H1 (cell line): ENCODE results near the gene HMCN2. TPM values are rescaled to one million over a fixed set of nuclear protein-coding genes. Genes with fewer than 3 reads are reported as not detected.

Source experiments
- CTCF ChIA-PET: fragments of 300-600 bp; sonication (Branson Sonifier 250); formaldehyde crosslinking; loops from one replicate; lab custom pipeline; 2021; ENCODE audit not compliant: partially characterized antibody; lab: Charles Lee
- POLR2A ChIA-PET: fragments of 300-600 bp; sonication (Branson Sonifier 250); formaldehyde crosslinking; loops from one replicate; lab custom pipeline; 2021; ENCODE audit warnings: inconsistent platforms; ENCODE audit not compliant: partially characterized antibody; lab: Charles Lee
- DNase-seq, 2 experiments: peaks; one replicate each; pipeline versions ENCODE4 v3.0.0 to v3.0.0-alpha.2; 2010 to 2022; ENCODE audit warnings: low spot score in 2 of 2, low read depth in 1 of 2, mixed read lengths in 1 of 2
- FAIRE-seq: peaks from 2 replicates; lab custom pipeline; 2011; peaks lifted over from hg19 to GRCh38; lab: Jason Lieb, UNC
- H2AFZ ChIP-seq: 2 replicates; pipeline ENCODE4 v1.8.1; 2012; ENCODE audit warnings: low read length, inconsistent platforms
- H2AK5ac ChIP-seq: 2 replicates; pipeline ENCODE4 v1.6.1; 2013; ENCODE audit warnings: low read depth, low read length
- H2BK120ac ChIP-seq: replicated peaks from 2 replicates; pipeline ENCODE3; 2013; ENCODE audit warnings: low read depth, low read length, inconsistent platforms
- H2BK12ac ChIP-seq: 2 replicates; pipeline ENCODE4 v1.6.1; 2013; ENCODE audit warnings: low read depth, low read length
- H2BK15ac ChIP-seq: 2 replicates; pipeline ENCODE4 v1.6.1; 2013; ENCODE audit warnings: low read length
- H2BK20ac ChIP-seq: 2 replicates; pipeline ENCODE4 v1.6.1; 2013; ENCODE audit warnings: low read length
- H2BK5ac ChIP-seq: 2 replicates; pipeline ENCODE4 v1.6.1; 2013; ENCODE audit warnings: low read depth, low read length
- H3K14ac ChIP-seq: 2 replicates; pipeline ENCODE4 v1.6.1; 2013; ENCODE audit warnings: inconsistent platforms; ENCODE audit not compliant: insufficient read length
- H3K18ac ChIP-seq: 2 replicates; pipeline ENCODE4 v1.6.1; 2013; ENCODE audit warnings: low read length; ENCODE audit errors: extremely low read depth
- H3K23ac ChIP-seq: 2 replicates; pipeline ENCODE4 v1.6.1; 2013; ENCODE audit warnings: inconsistent platforms; ENCODE audit not compliant: insufficient read length
- H3K23me2 ChIP-seq: 2 replicates; pipeline ENCODE4 v1.6.1; 2013; ENCODE audit warnings: low read depth, low read length
- H3K27ac ChIP-seq: 2 replicates; pipeline ENCODE4 v1.6.1; 2011; ENCODE audit warnings: low read depth, low read length, inconsistent platforms
- H3K27me3 ChIP-seq, 4 experiments: replicated peaks in 1 of 4; 1 replicate in 1 of 4; 2 replicates in 3 of 4; pipeline versions ENCODE4 v1.6.1 to v1.8.1; 2011 to 2013; ENCODE audit warnings: low read length in 3 of 4, mild to moderate bottlenecking in 3 of 4, inconsistent platforms in 2 of 4, mixed read lengths in 2 of 4, moderate library complexity in 1 of 4; ENCODE audit not compliant: control insufficient read depth in 3 of 4, insufficient read depth in 3 of 4; ENCODE audit errors: extremely low read depth in 1 of 4
- H3K36me3 ChIP-seq, 4 experiments: 2 replicates each; pipeline versions ENCODE4 v1.6.1 to v1.8.1; 2011 to 2013; ENCODE audit warnings: mild to moderate bottlenecking in 4 of 4, low read length in 3 of 4, moderate library complexity in 2 of 4, control low read depth in 1 of 4, inconsistent platforms in 1 of 4; ENCODE audit not compliant: insufficient read depth in 4 of 4, control insufficient read depth in 2 of 4
- H3K4ac ChIP-seq: replicated peaks from 2 replicates; pipeline ENCODE3; 2013; ENCODE audit warnings: low read length, low read depth, mixed read lengths, inconsistent platforms; ENCODE audit not compliant: insufficient read length
- H3K4me1 ChIP-seq, 4 experiments: replicated peaks in 1 of 4; 1 replicate in 1 of 4; 2 replicates in 3 of 4; pipeline versions ENCODE4 v1.6.1 to v1.8.1; 2011 to 2013; ENCODE audit warnings: low read length in 3 of 4, inconsistent platforms in 2 of 4, mixed read lengths in 1 of 4; ENCODE audit not compliant: insufficient read depth in 4 of 4, control insufficient read depth in 3 of 4
- H3K4me2 ChIP-seq, 2 experiments: 2 replicates each; pipeline versions ENCODE4 v1.6.1 to v1.8.1; 2011 to 2013; ENCODE audit warnings: low read depth in 2 of 2, low read length in 2 of 2, control low read depth in 1 of 2, inconsistent platforms in 1 of 2, mild to moderate bottlenecking in 1 of 2; ENCODE audit not compliant: insufficient read depth in 1 of 2
- H3K4me3 ChIP-seq, 4 experiments: fragments of 200-600, 300-600 bp in 1 of 4; sonication (generic), shearing (Covaris generic), sonication (Bioruptor Twin) in 1 of 4; 2 replicates each; pipeline versions ENCODE4 v1.5.1 to v1.8.1; 2011 to 2016; ENCODE audit warnings: low read length in 4 of 4, low read depth in 3 of 4, control low read depth in 2 of 4, inconsistent platforms in 2 of 4, mild to moderate bottlenecking in 2 of 4, mixed read lengths in 1 of 4, moderate library complexity in 1 of 4; ENCODE audit not compliant: insufficient read depth in 2 of 4; ENCODE audit errors: extremely low read depth in 1 of 4
- H3K56ac ChIP-seq: replicated peaks from 2 replicates; pipeline ENCODE3; 2013; ENCODE audit warnings: low read depth, mild to moderate bottlenecking, mixed read lengths, low read length, inconsistent platforms; ENCODE audit not compliant: insufficient read length
- H3K79me1 ChIP-seq: 2 replicates; pipeline ENCODE4 v1.6.1; 2013; ENCODE audit warnings: low read depth, low read length, control low read depth
- H3K79me2 ChIP-seq, 2 experiments: 2 replicates each; pipeline versions ENCODE4 v1.6.1 to v1.8.1; 2012 to 2013; ENCODE audit warnings: low read length in 2 of 2, mild to moderate bottlenecking in 2 of 2, inconsistent platforms in 1 of 2; ENCODE audit not compliant: insufficient read depth in 2 of 2, control insufficient read depth in 1 of 2
- H3K9ac ChIP-seq, 4 experiments: replicated peaks in 1 of 4; 1 replicate in 1 of 4; 2 replicates in 3 of 4; pipeline versions ENCODE4 v1.6.1 to v1.8.1; 2011 to 2013; ENCODE audit warnings: low read depth in 3 of 4, low read length in 3 of 4, control low read depth in 2 of 4, mild to moderate bottlenecking in 2 of 4, moderate library complexity in 2 of 4, inconsistent platforms in 1 of 4; ENCODE audit errors: extremely low read depth in 1 of 4
- H3K9me3 ChIP-seq, 2 experiments: 2 replicates each; pipeline versions ENCODE4 v1.6.1 to v1.8.1; 2012 to 2013; ENCODE audit warnings: mild to moderate bottlenecking in 2 of 2, moderate library complexity in 2 of 2, control low read depth in 1 of 2, inconsistent platforms in 1 of 2, low read depth in 1 of 2, low read length in 1 of 2, mixed read lengths in 1 of 2; ENCODE audit not compliant: insufficient read depth in 2 of 2
- H4K20me1 ChIP-seq, 2 experiments: replicated peaks in 1 of 2; 2 replicates each; pipeline versions ENCODE3 to v1.8.1; 2011 to 2013; ENCODE audit warnings: inconsistent platforms in 2 of 2, low read length in 2 of 2, mild to moderate bottlenecking in 1 of 2; ENCODE audit not compliant: insufficient read depth in 2 of 2, control insufficient read depth in 1 of 2
- H4K5ac ChIP-seq: 2 replicates; pipeline ENCODE4 v1.6.1; 2013; ENCODE audit warnings: low read length, low read depth, mixed read lengths, inconsistent platforms; ENCODE audit not compliant: insufficient read length
- H4K8ac ChIP-seq: 2 replicates; pipeline ENCODE4 v1.8.0; 2013; ENCODE audit warnings: mild to moderate bottlenecking, moderate library complexity, low read length, inconsistent platforms; ENCODE audit not compliant: insufficient read depth; ENCODE audit errors: extremely low read depth
- H4K91ac ChIP-seq: replicated peaks from 2 replicates; pipeline ENCODE3; 2013; ENCODE audit warnings: low read length, mixed read lengths, inconsistent platforms; ENCODE audit not compliant: insufficient read length
- CREB1 ChIP-seq: IDR thresholded peaks from 2 replicates; pipeline ENCODE4 v1.6.1; 2012; ENCODE audit warnings: inconsistent platforms
- HDAC2 ChIP-seq, 2 experiments: fragments of 300-600 bp in 1 of 2; sonication (generic) in 1 of 2; IDR thresholded peaks; 2 replicates each; pipeline ENCODE4 v1.6.1; 2011 to 2012; ENCODE audit warnings: low read depth in 2 of 2, low read length in 2 of 2, mild to moderate bottlenecking in 2 of 2, moderate library complexity in 2 of 2, borderline replicate concordance in 1 of 2, inconsistent platforms in 1 of 2
- WGBS, 2 experiments: shearing (Covaris generic) in 1 of 2; methylation state at CpG; one replicate each; pipeline versions ENCODE4 v1.1.6 to v1.1.7; 2013 to 2015; ENCODE audit warnings: low lambda C conversion rate in 2 of 2, mixed read lengths in 2 of 2, inconsistent platforms in 1 of 2, low coverage in 1 of 2, missing lambda C conversion rate in 1 of 2; ENCODE audit not compliant: insufficient replicate concordance in 2 of 2, insufficient coverage in 1 of 2, insufficient read length in 1 of 2; ENCODE audit errors: extremely low coverage in 1 of 2, missing lambda C conversion rate in 1 of 2; 5-methylcytosine and 5-hydroxymethylcytosine counted together
- polyA plus RNA-seq, 7 experiments: library from polyadenylated mRNA; depleted of rRNA in 3 of 7; stranded (reverse) in 5 of 7; unstranded in 2 of 7; fragments of >200 nt in 5 of 7; fragments of 200-250 nt in 2 of 7; gene quantifications; 1 replicate in 5 of 7; 2 replicates in 1 of 7; 4 replicates in 1 of 7; pipeline versions ENCODE4 v1.2.1 to v1.2.3, GENCODE V29; 2011 to 2013; ENCODE audit warnings: missing spikeins in 2 of 7, mixed read lengths in 2 of 7
- total RNA-seq: library from RNA; stranded (reverse); fragmentation: NEBNext Ultra II Directional; extraction: Animal tissue kit (Norgen Biotek cat#: 25700); gene quantifications from 2 replicates; pipeline ENCODE4 v1.2.1, GENCODE V29; 2021

HMCN2 gene
- total and polyA plus RNA-seq, 2 of the 8 experiments (the other 6 are each of a cell fraction or from before 2014, with no cell fraction given) = 5.0 to 9.1 TPM

DNA sequence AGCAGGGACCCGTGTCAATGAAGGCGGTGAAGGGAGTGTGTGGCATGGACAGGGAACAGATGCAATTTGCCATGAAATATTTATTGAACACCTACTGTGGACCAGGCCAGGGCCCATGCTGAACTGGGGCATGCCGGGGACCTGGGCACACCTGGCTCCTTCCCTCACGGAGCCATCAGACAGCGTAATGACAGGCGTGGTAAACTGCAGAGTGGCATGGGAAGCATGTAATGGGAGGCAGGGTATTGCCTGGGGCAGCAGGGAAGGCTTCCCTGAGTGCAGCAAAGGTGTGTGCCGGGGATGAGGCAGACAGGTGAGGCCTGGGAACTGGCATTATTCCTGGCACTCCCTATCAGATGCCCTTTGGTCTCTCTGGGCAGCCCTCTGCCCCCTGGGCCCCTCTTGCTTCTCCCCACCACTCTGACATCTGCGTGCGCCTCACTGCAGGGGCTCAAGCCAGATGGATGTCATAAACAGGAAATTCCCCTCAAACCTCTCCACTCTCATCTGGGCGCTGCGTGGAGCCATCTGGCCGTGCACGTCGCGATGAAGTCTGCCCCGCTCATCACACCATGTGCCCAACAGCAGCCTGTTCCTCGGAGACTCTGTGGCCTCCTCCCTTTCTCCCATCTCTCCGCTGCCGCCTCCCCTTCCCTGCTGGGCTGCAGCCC is 67.6 kb downstream of the HMCN2 start:
- Histone ChIP-seq H3K4me2 (no peak overlapping the region), H2AFZ (no peak overlapping the region), H3K27ac (no peak overlapping the region), H3K79me1 (no peaks in the 10 kb centered on the region), H3K14ac (no peak overlapping the region), H3K27me3 (no peaks in the 10 kb centered on the region), H2BK120ac (no peak overlapping the region), H2BK12ac (no peak overlapping the region), H3K36me3 (no peaks in the 10 kb centered on the region), H2BK5ac (peak overlapping the region; percentile 44; the same call in 1 of the 2 replicates), H4K8ac (no peak overlapping the region), H3K18ac (no peak overlapping the region), H2BK20ac (no peak overlapping the region), H3K79me2 (no peaks in the 10 kb centered on the region), H2BK15ac (no peak overlapping the region), H4K20me1 (no peaks in the 10 kb centered on the region), H4K5ac (no peak overlapping the region), H3K4ac (no peak overlapping the region), H3K56ac (no peak overlapping the region), H2AK5ac (no peak overlapping the region; the same call in 1 of the 2 replicates), H3K4me3 (no peak overlapping the region), H3K9me3 (no peaks in the 10 kb centered on the region), H3K4me1 (no peaks in the 10 kb centered on the region), H4K91ac (no peak overlapping the region), H3K23me2 (no peaks in the 10 kb centered on the region; the same call in 1 of the 2 replicates), H3K9ac (no peak overlapping the region), H3K23ac (no peak overlapping the region)
- TF ChIP-seq CREB1 (no peak), HDAC2 (IDR thresholded peaks at IDR 0.05; ENCODE audit: borderline replicate concordance in 1 of 2, low read depth in 2 of 2, low read length in 2 of 2) (no peak)
- DNase-seq = no peak
- FAIRE-seq = no peak
- WGBS, 2 experiments = 84% methylated on average over 19 of the region's 19 CpGs; no CpG with 5 or more reads in 1 of the 2 experiments
- POLR2A ChIA-PET = no interaction called here
- CTCF ChIA-PET = interaction anchor here (0.6 kb wide), 1 partner anchor 289 kb away, joined by 3 read pairs; no protein-coding TSS in a partner anchor
